ENCODE measurements around the gene UBE2E2. TPM values are rescaled to one million over a fixed set of nuclear protein-coding genes. Genes with fewer than 3 reads are reported as not detected.

The UBE2E2 gene
- total and polyA plus RNA-seq, 2 of the 13 experiments (the other 11 are each of a cell fraction or from before 2014, with no cell fraction given): 0.77 to 1.5 TPM

DNA sequence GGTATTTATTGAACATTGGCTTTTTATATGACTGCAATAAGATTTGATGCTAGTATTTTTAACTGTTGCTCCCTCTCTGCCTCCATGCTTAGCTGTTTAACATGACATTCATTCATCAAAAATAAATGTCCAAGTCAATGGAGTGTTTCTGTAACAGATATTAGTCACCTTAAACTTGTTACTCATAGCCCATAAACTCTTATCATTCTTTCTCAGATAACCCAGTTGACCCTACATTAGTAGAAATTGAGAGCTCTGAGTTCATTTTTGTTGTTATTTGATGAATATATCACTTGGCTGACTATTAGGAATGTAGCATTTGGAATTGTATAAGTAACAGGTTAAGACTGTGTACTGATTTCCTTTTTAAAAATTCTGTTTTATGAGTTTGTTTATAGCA is 201.1 kb downstream of the UBE2E2 start:
- ATAC-seq (no peak), DNase-seq (ENCODE audit: low spot score) (no peak), FAIRE-seq (no peak)
- intact Hi-C loops (cut with micrococcal nuclease; ENCODE audit: unreplicated experiment) (no loop called here), in situ Hi-C loops (cut with HindIII; ENCODE audit: extremely low pct_ligation_motif_present, low pct_unique_long_range_greater_than_20kb) (no loop called here)
- no peaks in the 10 kb centered on the region for H3K9me3 ChIP-seq (ENCODE audit: low read length)
- H2AFZ ChIP-seq (ENCODE audit: low read length): no peak overlapping the region
- H3K9ac ChIP-seq (ENCODE audit: insufficient read depth, low read depth, low read length): no peak overlapping the region
- no peaks in the 10 kb centered on the region for H3K79me2 ChIP-seq (ENCODE audit: insufficient read depth, low read length)
- ChIA-PET CTCF (ENCODE audit: low intra/inter-chr PET ratio, low total read pairs) (no interaction called here), POLR2A (no interaction called here)
- TF ChIP-seq ZNF7 (CRISPR knock-in tag; IDR thresholded peaks at IDR 0.05) (no peak), TBX2 (CRISPR knock-in tag; IDR thresholded peaks at IDR 0.05; ENCODE audit: borderline replicate concordance) (no peak), MIXL1 (CRISPR knock-in tag; IDR thresholded peaks at IDR 0.05) (no peak), SNAI1 (CRISPR knock-in tag; IDR thresholded peaks at IDR 0.05; ENCODE audit: borderline replicate concordance) (no peak), SMAD3 (CRISPR knock-in tag; IDR thresholded peaks at IDR 0.05) (no peak), PHF5A (CRISPR knock-in tag; IDR thresholded peaks at IDR 0.05; ENCODE audit: low read depth, unreplicated experiment) (no peak)
- TF ChIP-seq, protein P1, sequence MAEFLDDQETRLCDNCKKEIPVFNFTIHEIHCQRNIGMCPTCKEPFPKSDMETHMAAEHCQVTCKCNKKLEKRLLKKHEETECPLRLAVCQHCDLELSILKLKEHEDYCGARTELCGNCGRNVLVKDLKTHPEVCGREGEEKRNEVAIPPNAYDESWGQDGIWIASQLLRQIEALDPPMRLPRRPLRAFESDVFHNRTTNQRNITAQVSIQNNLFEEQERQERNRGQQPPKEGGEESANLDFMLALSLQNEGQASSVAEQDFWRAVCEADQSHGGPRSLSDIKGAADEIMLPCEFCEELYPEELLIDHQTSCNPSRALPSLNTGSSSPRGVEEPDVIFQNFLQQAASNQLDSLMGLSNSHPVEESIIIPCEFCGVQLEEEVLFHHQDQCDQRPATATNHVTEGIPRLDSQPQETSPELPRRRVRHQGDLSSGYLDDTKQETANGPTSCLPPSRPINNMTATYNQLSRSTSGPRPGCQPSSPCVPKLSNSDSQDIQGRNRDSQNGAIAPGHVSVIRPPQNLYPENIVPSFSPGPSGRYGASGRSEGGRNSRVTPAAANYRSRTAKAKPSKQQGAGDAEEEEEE (CRISPR knock-in tag; IDR thresholded peaks at IDR 0.05; ENCODE audit: borderline replicate concordance): no peak
- TF ChIP-seq, protein P2, sequence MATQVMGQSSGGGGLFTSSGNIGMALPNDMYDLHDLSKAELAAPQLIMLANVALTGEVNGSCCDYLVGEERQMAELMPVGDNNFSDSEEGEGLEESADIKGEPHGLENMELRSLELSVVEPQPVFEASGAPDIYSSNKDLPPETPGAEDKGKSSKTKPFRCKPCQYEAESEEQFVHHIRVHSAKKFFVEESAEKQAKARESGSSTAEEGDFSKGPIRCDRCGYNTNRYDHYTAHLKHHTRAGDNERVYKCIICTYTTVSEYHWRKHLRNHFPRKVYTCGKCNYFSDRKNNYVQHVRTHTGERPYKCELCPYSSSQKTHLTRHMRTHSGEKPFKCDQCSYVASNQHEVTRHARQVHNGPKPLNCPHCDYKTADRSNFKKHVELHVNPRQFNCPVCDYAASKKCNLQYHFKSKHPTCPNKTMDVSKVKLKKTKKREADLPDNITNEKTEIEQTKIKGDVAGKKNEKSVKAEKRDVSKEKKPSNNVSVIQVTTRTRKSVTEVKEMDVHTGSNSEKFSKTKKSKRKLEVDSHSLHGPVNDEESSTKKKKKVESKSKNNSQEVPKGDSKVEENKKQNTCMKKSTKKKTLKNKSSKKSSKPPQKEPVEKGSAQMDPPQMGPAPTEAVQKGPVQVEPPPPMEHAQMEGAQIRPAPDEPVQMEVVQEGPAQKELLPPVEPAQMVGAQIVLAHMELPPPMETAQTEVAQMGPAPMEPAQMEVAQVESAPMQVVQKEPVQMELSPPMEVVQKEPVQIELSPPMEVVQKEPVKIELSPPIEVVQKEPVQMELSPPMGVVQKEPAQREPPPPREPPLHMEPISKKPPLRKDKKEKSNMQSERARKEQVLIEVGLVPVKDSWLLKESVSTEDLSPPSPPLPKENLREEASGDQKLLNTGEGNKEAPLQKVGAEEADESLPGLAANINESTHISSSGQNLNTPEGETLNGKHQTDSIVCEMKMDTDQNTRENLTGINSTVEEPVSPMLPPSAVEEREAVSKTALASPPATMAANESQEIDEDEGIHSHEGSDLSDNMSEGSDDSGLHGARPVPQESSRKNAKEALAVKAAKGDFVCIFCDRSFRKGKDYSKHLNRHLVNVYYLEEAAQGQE (IDR thresholded peaks at IDR 0.05; ENCODE audit: borderline replicate concordance in 1 of 2, low read depth in 1 of 2, low read length in 2 of 2): no peak
- BruUV-seq (replicated peaks): no TSS peak
- H3K4me2 ChIP-seq (ENCODE audit: low read depth, low read length): no peak overlapping the region
- no peaks in the 10 kb centered on the region for H3K36me3 ChIP-seq (replicated peaks in 1 of 2; ENCODE audit: control insufficient read depth in 1 of 2, insufficient read depth in 2 of 2, low read length in 2 of 2)
- H4K20me1 ChIP-seq (ENCODE audit: insufficient read depth, low read length): no peaks in the 10 kb centered on the region
- H3K4me3 ChIP-seq (replicated peaks in 1 of 3; ENCODE audit: insufficient read depth in 1 of 3, low read depth in 2 of 3, low read length in 3 of 3): no peak overlapping the region
- no peaks in the 10 kb centered on the region for H3K4me1 ChIP-seq (ENCODE audit: insufficient read depth, low read length)
- no peak overlapping the region for H3K27ac ChIP-seq (ENCODE audit: extremely low read length, insufficient read depth, low read length)
- H3K27me3 ChIP-seq (ENCODE audit: control insufficient read depth in 1 of 2, insufficient read depth in 2 of 2, low read length in 2 of 2): no peaks in the 10 kb centered on the region

Data from HepG2 (cell line).